HG02759 (cell line): ENCODE measurements around the gene GDPD4.

Experiments
- ATAC-seq: cut with Tn5 transposase; IDR thresholded peaks from one replicate; pipeline ENCODE4 v1.9.1; 2021; ENCODE audit warnings: mild to moderate bottlenecking, moderate library complexity; ENCODE audit not compliant: unreplicated experiment

GDPD4 gene

GRCh38 chr11:77176996-77177395 lies 124.5 kb downstream of the GDPD4 start:
- ATAC-seq, result no peak

- no peak for ATAC-seq
Measured at GRCh38 chr11:77175869-77176539, 125.5 kb downstream of the GDPD4 start.

- no peak for ATAC-seq
Measured at GRCh38 chr11:77175021-77175842, 126.3 kb downstream of the GDPD4 start.

- no peak for ATAC-seq
Measured at GRCh38 chr11:77174559-77174958, 126.9 kb downstream of the GDPD4 start.

GRCh38 chr11:77173494-77173893 lies 128.0 kb downstream of the GDPD4 start:
- no peak for ATAC-seq

GRCh38 chr11:77172666-77172982 lies 128.9 kb downstream of the GDPD4 start:
- ATAC-seq, result no peak

GRCh38 chr11:77171885-77172665 lies 129.4 kb downstream of the GDPD4 start:
- ATAC-seq, result no peak

- no peak for ATAC-seq
Measured at GRCh38 chr11:77171254-77171653, 130.2 kb downstream of the GDPD4 start.

GRCh38 chr11:77170107-77170506 lies 131.4 kb downstream of the GDPD4 start:
- no peak for ATAC-seq

- no peak for ATAC-seq
Measured at GRCh38 chr11:77167791-77168190, 133.7 kb downstream of the GDPD4 start.

- no peak for ATAC-seq
Measured at GRCh38 chr11:77167111-77167626, 134.3 kb downstream of the GDPD4 start.
